Measurements from ENCODE around the gene SPANXD. TPM values are rescaled to one million over a fixed set of nuclear protein-coding genes. Genes with fewer than 3 reads are reported as not detected.

SPANXD gene
- total and polyA plus RNA-seq, 10 of the 15 experiments (the other 5 are each of a cell fraction or from before 2014, with no cell fraction given): not detected

GRCh38 chrX:141701072-141701471 lies 2.5 kb upstream of the SPANXD start:
- in situ Hi-C loops (cut with MboI): no loop called here
- TF ChIP-seq ZBED1 (IDR thresholded peaks at IDR 0.05; ENCODE audit: borderline replicate concordance) (no peak), STAT3 (IDR thresholded peaks at IDR 0.05; ENCODE audit: low read depth, low read length) (no peak), E4F1 (IDR thresholded peaks at IDR 0.05; ENCODE audit: borderline replicate concordance, partially characterized antibody) (no peak), E2F4 (IDR thresholded peaks at IDR 0.05; ENCODE audit: low read depth, low read length) (no peak), WRNIP1 (IDR thresholded peaks at IDR 0.05; ENCODE audit: borderline replicate concordance, low read depth, low read length) (no peak), FOXM1 (IDR thresholded peaks at IDR 0.05; ENCODE audit: low read depth, low read length) (no peak), ELK1 (IDR thresholded peaks at IDR 0.05; ENCODE audit: low read depth, low read length) (no peak), POLR2AphosphoS2 (IDR thresholded peaks at IDR 0.05; ENCODE audit: low read depth, low read length) (no peak), SKIL (IDR thresholded peaks at IDR 0.05; ENCODE audit: low read depth, poor library complexity, severe bottlenecking) (no peak)
- SMC1A ChIA-PET (ENCODE audit: uncharacterized antibody, unreplicated experiment): no interaction called here

More at GRCh38 chrX:141701072-141701471, 2.5 kb upstream of the SPANXD start:
- ATAC-seq: no peak
- no peak for FAIRE-seq
- H3K79me2 ChIP-seq (ENCODE audit: control insufficient read depth, insufficient read depth, low read length): no peaks in the 10 kb centered on the region
- no peaks in the 10 kb centered on the region for H3K36me3 ChIP-seq (ENCODE audit: control insufficient read depth in 2 of 2, insufficient read depth in 2 of 2, low read length in 1 of 2)
- intact Hi-C loops (cut with micrococcal nuclease; ENCODE audit: unreplicated experiment): no loop called here
- no peak overlapping the region for H3K27ac ChIP-seq (ENCODE audit: control insufficient read depth, insufficient read depth)
- no peak for DNase-seq (ENCODE audit: low read depth, low spot score)
- no peak overlapping the region for H3K9ac ChIP-seq (ENCODE audit: control insufficient read depth, insufficient read depth, low read length)
- 10% methylated on average over 4 of the region's 4 CpGs for WGBS (ENCODE audit: insufficient coverage, insufficient replicate concordance, low lambda C conversion rate, missing lambda C conversion rate)
- POLR2A ChIA-PET: no interaction called here
- H3K4me1 ChIP-seq (ENCODE audit: control insufficient read depth, insufficient read depth, low read length): no peaks in the 10 kb centered on the region
- RAD21 ChIA-PET (ENCODE audit: unreplicated experiment): no interaction called here
- no peak overlapping the region for H3K4me3 ChIP-seq
- no TSS peak for BruUV-seq (replicated peaks)
- CTCF ChIA-PET: no interaction called here
- H3K4me2 ChIP-seq (ENCODE audit: control insufficient read depth, insufficient read depth): no peak overlapping the region
- no peak overlapping the region for H2AFZ ChIP-seq (ENCODE audit: control insufficient read depth, low read depth, low read length)
- no peaks in the 10 kb centered on the region for H4K20me1 ChIP-seq (ENCODE audit: control insufficient read depth, insufficient read depth)
- H3K27me3 ChIP-seq (replicated peaks in 1 of 2; ENCODE audit: control insufficient read depth in 2 of 2, insufficient read depth in 2 of 2, low read length in 1 of 2): no peaks in the 10 kb centered on the region
- no peaks in the 10 kb centered on the region for H3K9me3 ChIP-seq (replicated peaks; ENCODE audit: control insufficient read depth, insufficient read depth, low read length)

All from GM12878 (cell line).